MCF 10A (cell line): Measurements from ENCODE around the gene MME. TPM values are rescaled to one million over a fixed set of nuclear protein-coding genes. Genes with fewer than 3 reads are reported as not detected.
A peak's percentile ranks its signal among the peaks of the same experiment; 100 is the strongest.
"Not testable (repeated sequence)": the region's sequence is repeated elsewhere in the genome, so short reads cannot be mapped to it uniquely, and the experiment has no call there.

Experiments used
- BruUV-seq: library from RNA; stranded (reverse); fragments of 400-500 nt; replicated peaks from 2 replicates; lab custom pipeline; 2021; lab: Mats Ljungman, UMichigan
- CTCF ChIA-PET: fragments of 300-600 bp; sonication (Branson Sonifier 250); formaldehyde crosslinking; extraction: SDS; loops from one replicate; lab custom pipeline; 2021; ENCODE audit warnings: antibody characterized with exemption, inconsistent platforms; lab: Yijun Ruan, JAX
- POLR2A ChIA-PET: fragments of 300-600, 350-650 bp; sonication (Branson Sonifier 250); formaldehyde crosslinking; extraction: SDS; loops from one replicate; lab custom pipeline; 2020; ENCODE audit warnings: antibody characterized with exemption, inconsistent platforms; lab: Yijun Ruan, JAX
- DNase-seq: peaks from one replicate; pipeline ENCODE4 v3.0.0-alpha.2; 2018; ENCODE audit not compliant: unreplicated experiment
- H3K27ac Mint-ChIP-seq: one replicate; pipeline ENCODE4 v1.8.0; 2022; ENCODE audit warnings: mild to moderate bottlenecking, low read depth, mixed read lengths; ENCODE audit not compliant: unreplicated experiment
- H3K27me3 Mint-ChIP-seq: one replicate; pipeline ENCODE4 v1.8.0; 2022; ENCODE audit warnings: mixed read lengths; ENCODE audit not compliant: insufficient read depth, unreplicated experiment
- H3K36me3 Mint-ChIP-seq: one replicate; pipeline ENCODE4 v1.8.0; 2022; ENCODE audit warnings: mild to moderate bottlenecking, moderate library complexity, mixed read lengths; ENCODE audit not compliant: insufficient read depth, unreplicated experiment
- H3K4me1 Mint-ChIP-seq: one replicate; pipeline ENCODE4 v1.8.0; 2022; ENCODE audit warnings: mixed read lengths; ENCODE audit not compliant: insufficient read depth, unreplicated experiment
- H3K4me3 Mint-ChIP-seq: one replicate; pipeline ENCODE4 v1.8.0; 2022; ENCODE audit warnings: mild to moderate bottlenecking, moderate library complexity, mixed read lengths; ENCODE audit not compliant: unreplicated experiment
- H3K9me3 Mint-ChIP-seq: one replicate; pipeline ENCODE4 v1.8.0; 2022; ENCODE audit warnings: mixed read lengths; ENCODE audit not compliant: unreplicated experiment
- CTCF ChIP-seq: fragments of 200-600 bp; IDR thresholded peaks from one replicate; pipeline ENCODE4 v1.8.0; 2022; ENCODE audit warnings: antibody characterized with exemption, mild to moderate bottlenecking; ENCODE audit not compliant: unreplicated experiment
- intact Hi-C: fragments of 100-400 bp; cut with micrococcal nuclease; formaldehyde crosslinking; loops from 2 replicates; pipeline ENCODE4 v1.14.1; 2022
- total RNA-seq: library from RNA; stranded (reverse); gene quantifications from 2 replicates; pipeline ENCODE4 v1.2.3, GENCODE V29; 2022

The MME gene
- total RNA-seq, 1 experiment from 2014 or later = 26.3 TPM

- DNase-seq = no peak
- no peak for TF ChIP-seq CTCF
- intact Hi-C loops = no loop called here
- H3K36me3 Mint-ChIP-seq = peaks cover 30% of the 10 kb centered on the region
- no peaks in the 10 kb centered on the region for H3K9me3 Mint-ChIP-seq
- POLR2A ChIA-PET = interaction anchor here (0.5 to 2.9 kb wide), 2 partner anchors 158 to 186 kb away, joined by 4 to 15 read pairs; no protein-coding TSS in a partner anchor
- H3K27ac Mint-ChIP-seq = no peak overlapping the region
- CTCF ChIA-PET = no interaction called here
- H3K4me3 Mint-ChIP-seq = no peak overlapping the region
- BruUV-seq = no TSS peak
- H3K27me3 Mint-ChIP-seq = no peaks in the 10 kb centered on the region
- peaks cover 7% of the 10 kb centered on the region for H3K4me1 Mint-ChIP-seq
Observed at GRCh38 chr3:155129396-155129795, 49.3 kb downstream of the MME start.

- no peak for TF ChIP-seq CTCF
- CTCF ChIA-PET = no interaction called here
- BruUV-seq = no TSS peak
- H3K27ac Mint-ChIP-seq = no peak overlapping the region
- no peak overlapping the region for H3K4me3 Mint-ChIP-seq
- H3K27me3 Mint-ChIP-seq = no peaks in the 10 kb centered on the region
- intact Hi-C loops = no loop called here
- no peak for DNase-seq
- peaks cover 31% of the 10 kb centered on the region for H3K36me3 Mint-ChIP-seq
- H3K9me3 Mint-ChIP-seq = no peaks in the 10 kb centered on the region
- POLR2A ChIA-PET = interaction anchor here (0.5 to 2.9 kb wide), 4 partner anchors 16 to 187 kb away, joined by 3 to 15 read pairs (median 4); no protein-coding TSS in a partner anchor
- H3K4me1 Mint-ChIP-seq = peaks cover 7% of the 10 kb centered on the region
Observed at GRCh38 chr3:155130001-155130400, 49.9 kb downstream of the MME start.

- no peak for TF ChIP-seq CTCF
- intact Hi-C loops = no loop called here
- H3K4me1 Mint-ChIP-seq = peaks cover 7% of the 10 kb centered on the region
- ChIA-PET POLR2A (interaction anchor here (0.7 to 2.9 kb wide), 9 partner anchors 8 to 988 kb away, joined by 3 to 17 read pairs (median 3); partner anchors contain the start of gene MME), CTCF (interaction anchor here (0.6 to 0.7 kb wide), 3 partner anchors 66 to 809 kb away, joined by 3 to 5 read pairs (median 4); no protein-coding TSS in a partner anchor)
- BruUV-seq = no TSS peak
- H3K36me3 Mint-ChIP-seq = peaks cover 24% of the 10 kb centered on the region
- no peaks in the 10 kb centered on the region for H3K27me3 Mint-ChIP-seq
- H3K4me3 Mint-ChIP-seq = no peak overlapping the region
- H3K9me3 Mint-ChIP-seq = no peaks in the 10 kb centered on the region
- H3K27ac Mint-ChIP-seq = peak overlapping the region; percentile 2
- peak; percentile 53 for DNase-seq
Observed at GRCh38 chr3:155131104-155131503, 51.0 kb downstream of the MME start.

- POLR2A ChIA-PET, intact Hi-C loops, CTCF ChIA-PET, H3K27ac Mint-ChIP-seq, DNase-seq, H3K4me1 Mint-ChIP-seq, BruUV-seq, H3K4me3 Mint-ChIP-seq, H3K27me3 Mint-ChIP-seq, H3K9me3 Mint-ChIP-seq: not testable (repeated sequence)
- H3K36me3 Mint-ChIP-seq = peaks cover 23% of the 10 kb centered on the region
Observed at GRCh38 chr3:155134311-155134710, 54.2 kb downstream of the MME start.
